NCI-H1436 (cell line): ENCODE results near the gene SCYL3.
A peak's percentile ranks its signal among the peaks of the same experiment; 100 is the strongest.
"Not testable (repeated sequence)": the region's sequence is repeated elsewhere in the genome, so short reads cannot be mapped to it uniquely, and the experiment has no call there.

ENCODE experiments used
- DNase-seq: peaks from one replicate; lab custom pipeline; 2025; lab: John Stamatoyannopoulos, UW

The SCYL3 gene

GRCh38 chr1:169893645-169894423 is at the start of gene SCYL3:
Gene SCYL3, minus strand, starts transcription at chr1:169893896. Its CDS starts 5,056 bp downstream, at chr1:169888840.
- DNase-seq = peak; percentile 93

- DNase-seq = no peak
Observed at GRCh38 chr1:169941982-169942830, 48.5 kb upstream of the SCYL3 start.

- no peak for DNase-seq
Observed at GRCh38 chr1:169933984-169934725, 40.5 kb upstream of the SCYL3 start.

GRCh38 chr1:169931795-169932231 is 38.1 kb upstream of the SCYL3 start:
- DNase-seq = no peak

- DNase-seq = no peak
Observed at GRCh38 chr1:169929210-169929526, 35.5 kb upstream of the SCYL3 start.

GRCh38 chr1:169928438-169929209 is 34.9 kb upstream of the SCYL3 start:
- peak; percentile 41 for DNase-seq

GRCh38 chr1:169925505-169926482 is 32.1 kb upstream of the SCYL3 start:
- DNase-seq = no peak

GRCh38 chr1:169924829-169925228 is 31.1 kb upstream of the SCYL3 start:
- no peak for DNase-seq

GRCh38 chr1:169924063-169924462 is 30.4 kb upstream of the SCYL3 start:
- DNase-seq = no peak

- no peak for DNase-seq
Observed at GRCh38 chr1:169921080-169921479, 27.4 kb upstream of the SCYL3 start.

GRCh38 chr1:169918927-169919326 is 25.2 kb upstream of the SCYL3 start:
- DNase-seq = no peak

- DNase-seq = not testable (repeated sequence)
Observed at GRCh38 chr1:169918220-169918619, 24.5 kb upstream of the SCYL3 start.

GRCh38 chr1:169915150-169915549 is 21.5 kb upstream of the SCYL3 start:
- DNase-seq = no peak

- no peak for DNase-seq
Observed at GRCh38 chr1:169914531-169914930, 20.8 kb upstream of the SCYL3 start.

- DNase-seq = no peak
Observed at GRCh38 chr1:169909499-169909898, 15.8 kb upstream of the SCYL3 start.

GRCh38 chr1:169906938-169907337 is 13.2 kb upstream of the SCYL3 start:
- no peak for DNase-seq

GRCh38 chr1:169904834-169905233 is 11.1 kb upstream of the SCYL3 start:
- DNase-seq = no peak

- no peak for DNase-seq
Observed at GRCh38 chr1:169902751-169903150, 9.1 kb upstream of the SCYL3 start.

- DNase-seq = no peak
Observed at GRCh38 chr1:169901115-169901514, 7.4 kb upstream of the SCYL3 start.

GRCh38 chr1:169900571-169900970 is 6.9 kb upstream of the SCYL3 start:
- no peak for DNase-seq
